Ecto neural progenitor cell (in vitro differentiated cells): ENCODE measurements around the gene PSMD2.

Source experiments
- DNase-seq: peaks from one replicate; pipeline ENCODE4 v3.0.0-alpha.2; 2018; ENCODE audit warnings: low spot score

PSMD2 gene

GRCh38 chr3:184282941-184283340 is 16.1 kb upstream of the PSMD2 start:
- no peak for DNase-seq

- no peak for DNase-seq
These were observed 15.4 kb upstream of the PSMD2 start for GRCh38 chr3:184283681-184284080.

GRCh38 chr3:184284696-184285095 is 14.3 kb upstream of the PSMD2 start:
- peak; percentile 78 for DNase-seq

GRCh38 chr3:184289426-184289938 is 9.6 kb upstream of the PSMD2 start:
- peak; percentile 77 for DNase-seq

GRCh38 chr3:184290331-184290730 is 8.7 kb upstream of the PSMD2 start:
- DNase-seq: no peak

GRCh38 chr3:184291044-184291737 is 7.8 kb upstream of the PSMD2 start:
- no peak for DNase-seq

GRCh38 chr3:184291738-184292445 is 7.1 kb upstream of the PSMD2 start:
- DNase-seq: no peak

GRCh38 chr3:184295771-184296170 is 3.3 kb upstream of the PSMD2 start:
- no peak for DNase-seq

- DNase-seq: no peak
These were observed 2.4 kb upstream of the PSMD2 start for GRCh38 chr3:184296616-184297015.

- DNase-seq: no peak
These were observed 692 bp downstream of the PSMD2 start for GRCh38 chr3:184299488-184300377.

GRCh38 chr3:184300378-184300720 is 1.3 kb downstream of the PSMD2 start:
- DNase-seq: no peak

GRCh38 chr3:184305577-184305976 is 6.5 kb downstream of the PSMD2 start:
- DNase-seq: no peak

- no peak for DNase-seq
These were observed 7.4 kb downstream of the PSMD2 start for GRCh38 chr3:184306341-184306972.

- DNase-seq: no peak
These were observed 8.9 kb downstream of the PSMD2 start for GRCh38 chr3:184307915-184308314.

GRCh38 chr3:184308744-184309143 is 9.7 kb downstream of the PSMD2 start:
- no peak for DNase-seq

- DNase-seq: no peak
These were observed 12.6 kb downstream of the PSMD2 start for GRCh38 chr3:184311633-184312032.

- peak; percentile 95 for DNase-seq
These were observed 15.3 kb downstream of the PSMD2 start, which contains the start of gene EIF4G1 for GRCh38 chr3:184314363-184314699. Gene EIF4G1, plus strand, starts transcription at chr3:184314606. Its CDS starts 1,191 bp downstream, at chr3:184315797.

GRCh38 chr3:184314700-184315542 is 15.9 kb downstream of the PSMD2 start:
- peak; percentile 78 for DNase-seq

GRCh38 chr3:184315543-184315867 is 16.5 kb downstream of the PSMD2 start:
- no peak for DNase-seq

GRCh38 chr3:184315871-184316661 is 17.0 kb downstream of the PSMD2 start:
- no peak for DNase-seq
